ENCODE data around the gene CA7. TPM values are rescaled to one million over a fixed set of nuclear protein-coding genes. Genes with fewer than 3 reads are reported as not detected.

The CA7 gene
- total RNA-seq = 100 to 1,000 TPM; 107 to 237 (median 152) TPM

GRCh38 chr16:66844342-66845079 lies at the start of gene CA7:
TSS of gene CA7 (plus strand) at chr16:66844414. CDS start at chr16:66844488, 74 bp downstream.
- WGBS, 2 donors (ENCODE audit: low coverage in 1 of 2) = 2% methylated on average over 47 of the region's 79 CpGs; no CpG with 5 or more reads in 1 of the 2 donors
- intact Hi-C loops (cut with DNase I; ENCODE audit: low total_unique reads) = no loop called here
- peak within 1 kb of the TSS in 3 of 4 donors; percentile 20 to 51 (median 41) for H3K4me3 ChIP-seq
- peaks cover 4 to 14% (median 12%) of the 10 kb centered on the region in 4 donors for H3K4me1 ChIP-seq
- no peaks in the 10 kb centered on the region for H3K36me3 ChIP-seq
- peaks cover 32% of the 10 kb centered on the region for H3K27me3 ChIP-seq
- H3K27ac ChIP-seq = no peak within 1 kb of the TSS
- in situ Hi-C loops (cut with MboI; ENCODE audit: low pct_ligation_motif_present in 1 of 4, low pct_unique_long_range_greater_than_20kb in 1 of 4, low sequenced_read_pairs in 3 of 4) = no loop called here
- TF ChIP-seq EP300 (IDR thresholded peaks at IDR 0.05; ENCODE audit: low read depth) (no peak), POLR2A (IDR thresholded peaks at IDR 0.05) (no peak), POLR2AphosphoS5 (IDR thresholded peaks at IDR 0.05) (no peak)
- TF ChIP-seq, protein P1, sequence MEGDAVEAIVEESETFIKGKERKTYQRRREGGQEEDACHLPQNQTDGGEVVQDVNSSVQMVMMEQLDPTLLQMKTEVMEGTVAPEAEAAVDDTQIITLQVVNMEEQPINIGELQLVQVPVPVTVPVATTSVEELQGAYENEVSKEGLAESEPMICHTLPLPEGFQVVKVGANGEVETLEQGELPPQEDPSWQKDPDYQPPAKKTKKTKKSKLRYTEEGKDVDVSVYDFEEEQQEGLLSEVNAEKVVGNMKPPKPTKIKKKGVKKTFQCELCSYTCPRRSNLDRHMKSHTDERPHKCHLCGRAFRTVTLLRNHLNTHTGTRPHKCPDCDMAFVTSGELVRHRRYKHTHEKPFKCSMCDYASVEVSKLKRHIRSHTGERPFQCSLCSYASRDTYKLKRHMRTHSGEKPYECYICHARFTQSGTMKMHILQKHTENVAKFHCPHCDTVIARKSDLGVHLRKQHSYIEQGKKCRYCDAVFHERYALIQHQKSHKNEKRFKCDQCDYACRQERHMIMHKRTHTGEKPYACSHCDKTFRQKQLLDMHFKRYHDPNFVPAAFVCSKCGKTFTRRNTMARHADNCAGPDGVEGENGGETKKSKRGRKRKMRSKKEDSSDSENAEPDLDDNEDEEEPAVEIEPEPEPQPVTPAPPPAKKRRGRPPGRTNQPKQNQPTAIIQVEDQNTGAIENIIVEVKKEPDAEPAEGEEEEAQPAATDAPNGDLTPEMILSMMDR (IDR thresholded peaks at IDR 0.05) = no peak
- H3K9me3 ChIP-seq = no peaks in the 10 kb centered on the region
- no peak for DNase-seq

DNA sequence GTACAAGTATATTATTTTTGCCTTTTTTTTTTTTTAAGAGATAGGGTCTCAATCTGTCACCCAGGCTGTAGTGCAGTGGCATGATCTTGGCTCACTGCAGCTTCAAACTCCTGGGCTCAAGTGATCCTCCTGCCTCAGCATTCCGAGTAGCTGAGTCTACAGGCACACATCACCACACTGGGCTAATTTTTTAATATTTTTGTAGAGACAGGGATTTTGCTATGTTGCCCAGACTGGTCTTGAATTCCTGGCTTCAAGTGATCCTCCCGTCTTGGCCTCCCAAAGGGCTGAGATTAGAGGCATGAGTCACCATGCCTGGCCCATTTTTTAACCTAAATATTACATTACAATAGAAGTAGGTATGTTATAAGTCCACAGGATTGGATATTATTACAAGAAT lies 46.1 kb upstream of the CA7 start:
- DNase-seq = no peak
- Histone ChIP-seq H3K4me1 (no peaks in the 10 kb centered on the region), H3K27ac (no peak overlapping the region), H3K36me3 (peaks cover 0 to 11% (median 4%) of the 10 kb centered on the region in 4 donors), H3K4me3 (no peak overlapping the region), H3K27me3 (no peaks in the 10 kb centered on the region), H3K9me3 (no peaks in the 10 kb centered on the region)
- intact Hi-C loops (cut with DNase I; ENCODE audit: low total_unique reads) (no loop called here), in situ Hi-C loops (cut with MboI; ENCODE audit: low pct_ligation_motif_present in 1 of 4, low pct_unique_long_range_greater_than_20kb in 1 of 4, low sequenced_read_pairs in 3 of 4) (no loop called here)
- WGBS, 2 donors (ENCODE audit: low coverage in 1 of 2) = 83 to 88% methylated on average over 2 of the region's 2 CpGs
- TF ChIP-seq EP300 (IDR thresholded peaks at IDR 0.05; ENCODE audit: low read depth) = no peak
- no peak for TF ChIP-seq POLR2AphosphoS5 (IDR thresholded peaks at IDR 0.05)
- TF ChIP-seq POLR2A (IDR thresholded peaks at IDR 0.05) = no peak
- TF ChIP-seq, protein P1 (IDR thresholded peaks at IDR 0.05) = no peak

- intact Hi-C loops (cut with DNase I; ENCODE audit: low total_unique reads) (no loop called here), in situ Hi-C loops (cut with MboI; ENCODE audit: low pct_ligation_motif_present in 1 of 4, low pct_unique_long_range_greater_than_20kb in 1 of 4, low sequenced_read_pairs in 3 of 4) (no loop called here)
- Histone ChIP-seq H3K27ac (no peak overlapping the region), H3K9me3 (no peaks in the 10 kb centered on the region), H3K27me3 (no peaks in the 10 kb centered on the region), H3K4me1 (no peaks in the 10 kb centered on the region), H3K4me3 (no peak overlapping the region), H3K36me3 (peaks cover 0 to 37% (median 17%) of the 10 kb centered on the region in 4 donors)
- no peak for TF ChIP-seq POLR2A (IDR thresholded peaks at IDR 0.05)
- TF ChIP-seq, protein P1 (IDR thresholded peaks at IDR 0.05) = no peak
- no peak for TF ChIP-seq EP300 (IDR thresholded peaks at IDR 0.05; ENCODE audit: low read depth)
- no peak for TF ChIP-seq POLR2AphosphoS5 (IDR thresholded peaks at IDR 0.05)
- no peak for DNase-seq
- WGBS, 2 donors (ENCODE audit: low coverage in 1 of 2) = 90% methylated on average over 14 of the region's 19 CpGs; no CpG with 5 or more reads in 1 of the 2 donors
Measured at GRCh38 chr16:66800856-66801255, 43.4 kb upstream of the CA7 start.

- H3K9me3 ChIP-seq = no peaks in the 10 kb centered on the region
- TF ChIP-seq POLR2AphosphoS5 (IDR thresholded peaks at IDR 0.05) (no peak), EP300 (IDR thresholded peaks at IDR 0.05; ENCODE audit: low read depth) (no peak), POLR2A (IDR thresholded peaks at IDR 0.05) (no peak)
- TF ChIP-seq, protein P1 (IDR thresholded peaks at IDR 0.05) = no peak
- in situ Hi-C loops (cut with MboI; ENCODE audit: low pct_ligation_motif_present in 1 of 4, low pct_unique_long_range_greater_than_20kb in 1 of 4, low sequenced_read_pairs in 3 of 4) (no loop called here), intact Hi-C loops (cut with DNase I; ENCODE audit: low total_unique reads) (loop anchor here (2.0 kb wide), 1 partner anchor 47 kb away; no protein-coding TSS in a partner anchor)
- H3K4me1 ChIP-seq = no peaks in the 10 kb centered on the region
- no peak for DNase-seq
- H3K4me3 ChIP-seq = no peak within 1 kb of the TSS
- peaks cover 0 to 39% (median 17%) of the 10 kb centered on the region in 4 donors for H3K36me3 ChIP-seq
- 89 to 96% methylated on average over 12 to 56 of the region's 56 CpGs for WGBS, 2 donors (ENCODE audit: low coverage in 1 of 2)
- H3K27ac ChIP-seq = no peak within 1 kb of the TSS
- no peaks in the 10 kb centered on the region for H3K27me3 ChIP-seq
Measured at GRCh38 chr16:66801320-66802105, 42.7 kb upstream of the CA7 start, which contains the start of gene TERB1. TSS of gene TERB1 (minus strand) at chr16:66801584. CDS start at chr16:66796798, 4,786 bp downstream.

All from transverse colon (tissue), 4 donors.